GM18868 (cell line): ENCODE measurements around the gene GSG1L.
"Not testable (repeated sequence)": the region's sequence is repeated elsewhere in the genome, so short reads cannot be mapped to it uniquely, and the experiment has no call there.

Source experiments
- ATAC-seq: cut with Tn5 transposase; IDR thresholded peaks from one replicate; pipeline ENCODE4 v1.9.1; 2021; ENCODE audit warnings: mild to moderate bottlenecking, moderate library complexity; ENCODE audit not compliant: unreplicated experiment

Gene GSG1L

DNA sequence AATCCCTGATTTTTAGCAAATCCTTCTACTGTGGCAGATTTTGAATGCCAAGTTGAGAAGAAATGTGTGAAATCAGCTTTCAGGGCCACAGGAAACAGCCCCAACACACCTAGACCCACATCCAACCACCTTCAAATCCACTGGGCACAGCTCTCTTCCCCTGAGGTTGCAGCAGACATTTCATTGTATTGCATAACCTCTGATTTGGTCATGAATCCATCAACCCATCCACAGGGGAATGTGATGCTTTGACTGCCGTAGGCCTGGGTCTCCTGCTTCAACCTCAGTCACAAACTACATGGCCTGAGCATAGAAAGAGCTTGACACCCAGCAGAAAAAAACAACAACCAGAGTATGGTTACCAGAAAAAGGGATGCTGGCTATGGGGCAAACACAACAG, 145.6 kb downstream of the GSG1L start:
- ATAC-seq: no peak

DNA sequence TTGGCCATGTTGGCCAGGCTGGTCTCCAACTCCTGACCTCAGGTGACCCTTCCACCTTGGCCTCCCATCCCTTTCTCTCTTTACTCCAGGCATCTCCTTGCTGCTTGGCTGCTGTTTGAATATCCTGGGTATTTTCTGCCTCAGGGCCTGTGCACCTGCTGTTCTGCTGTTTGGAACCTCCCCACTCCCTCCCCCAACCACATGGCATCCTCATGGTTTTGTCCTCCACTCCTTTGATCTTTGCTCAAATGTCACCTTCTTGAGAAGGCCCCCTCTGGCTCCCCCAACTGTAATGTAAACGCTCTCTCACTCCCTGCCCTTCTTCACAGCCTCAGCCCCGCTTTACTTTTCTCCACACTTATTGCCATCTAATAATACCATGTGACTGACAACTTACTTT, 152.0 kb downstream of the GSG1L start:
- no peak for ATAC-seq

DNA sequence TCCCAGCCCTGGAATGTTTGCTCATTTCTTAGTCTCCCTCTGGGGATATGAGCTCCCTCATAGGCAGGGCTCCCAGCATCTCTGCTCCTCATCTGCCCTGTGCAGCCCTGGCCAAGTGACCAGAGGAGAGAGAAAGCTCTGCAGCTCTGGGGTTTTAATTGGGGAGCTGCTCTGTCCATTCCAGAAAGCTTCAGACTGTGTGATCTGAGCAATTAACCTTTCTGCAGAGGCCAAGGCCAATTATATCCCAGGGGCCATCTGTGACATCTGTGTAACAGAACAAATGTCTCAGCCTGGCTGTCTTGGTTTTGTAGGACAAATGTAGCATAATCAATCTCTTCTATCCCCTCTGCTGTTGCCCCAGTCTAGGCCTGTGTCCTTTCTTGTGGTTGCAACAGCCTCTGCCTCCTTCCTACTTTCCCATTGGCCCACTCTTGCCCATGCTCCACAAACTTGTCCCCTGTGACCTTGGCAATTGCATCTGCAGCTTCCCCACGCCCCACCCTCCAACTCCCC, 156.0 kb downstream of the GSG1L start:
- ATAC-seq: no peak

GRCh38 chr16:27906883-27907282, 156.6 kb downstream of the GSG1L start:
- ATAC-seq: no peak

GRCh38 chr16:27903046-27903655, 160.4 kb downstream of the GSG1L start:
- no peak for ATAC-seq

GRCh38 chr16:27902551-27902950, 161.0 kb downstream of the GSG1L start:
- no peak for ATAC-seq

DNA sequence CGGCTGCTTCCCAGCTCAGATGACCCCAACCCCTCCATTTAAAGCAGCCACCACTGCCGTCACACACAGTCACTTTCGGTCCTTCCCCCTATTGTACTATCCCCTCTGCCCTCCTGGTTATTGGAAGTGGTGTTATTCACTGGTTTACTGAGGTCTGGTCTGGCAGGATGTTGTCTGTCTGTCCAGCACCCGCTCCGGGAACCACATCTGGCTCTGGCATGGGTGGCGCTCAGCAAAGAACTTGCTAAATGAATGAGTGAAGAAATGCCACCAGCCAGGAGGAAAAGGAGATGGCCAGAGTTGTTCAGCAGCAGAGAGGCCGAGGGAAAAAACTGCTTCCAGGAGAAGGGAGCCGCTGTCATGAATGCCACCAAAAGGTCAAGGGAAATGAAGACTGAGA, 161.6 kb downstream of the GSG1L start:
- no peak for ATAC-seq

GRCh38 chr16:27899736-27900135, 163.8 kb downstream of the GSG1L start:
- ATAC-seq: no peak

DNA sequence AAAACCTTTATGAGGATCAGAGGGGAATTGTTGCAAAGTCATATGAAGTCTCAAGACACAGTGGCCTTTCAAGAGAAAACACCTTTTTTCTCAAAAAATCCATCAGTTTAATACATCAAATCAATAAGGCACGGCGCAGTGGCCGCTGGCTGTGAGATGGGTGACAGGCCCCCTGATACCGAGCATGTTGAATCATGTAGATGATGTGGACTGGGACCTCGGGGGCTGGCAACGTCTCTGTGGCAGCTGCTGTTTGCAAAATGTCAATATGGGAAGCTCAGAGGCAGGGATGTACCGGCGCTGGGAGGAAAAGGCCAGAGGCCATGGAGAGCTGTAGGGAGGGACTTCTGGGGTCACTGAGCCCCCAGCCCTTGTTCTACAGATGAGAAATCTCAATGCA, 169.1 kb downstream of the GSG1L start:
- no peak for ATAC-seq

- no peak for ATAC-seq
Observed at GRCh38 chr16:27892879-27893278, 170.6 kb downstream of the GSG1L start.

GRCh38 chr16:27890866-27891265, 172.6 kb downstream of the GSG1L start:
- ATAC-seq: no peak

- ATAC-seq: no peak
Observed at GRCh38 chr16:27890006-27890405, 173.5 kb downstream of the GSG1L start.

- ATAC-seq: no peak
Observed at GRCh38 chr16:27883576-27883975, 179.9 kb downstream of the GSG1L start.

DNA sequence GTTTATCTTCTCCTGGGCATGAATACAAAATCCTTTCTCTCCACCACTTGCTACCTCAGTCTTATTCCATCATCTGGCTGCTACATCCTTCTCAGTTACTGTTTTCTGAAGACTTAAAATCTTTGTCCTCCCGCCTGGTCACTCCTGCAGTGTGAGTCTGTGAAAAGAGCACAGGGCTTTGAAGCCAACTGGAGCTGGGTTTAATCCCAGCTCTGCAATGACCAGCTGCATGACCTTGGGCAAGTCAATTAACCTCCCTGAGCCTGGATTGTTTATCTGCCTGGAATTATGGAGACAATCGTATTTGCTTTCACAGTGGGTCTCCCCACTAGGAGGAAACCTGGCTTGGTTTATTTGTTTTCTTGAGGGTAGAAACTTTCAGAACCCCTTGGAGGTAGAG, 183.2 kb downstream of the GSG1L start:
- ATAC-seq: no peak

GRCh38 chr16:27879601-27880247, 183.8 kb downstream of the GSG1L start:
- no peak for ATAC-seq

- ATAC-seq: not testable (repeated sequence)
Observed at GRCh38 chr16:27872627-27873026, 190.9 kb downstream of the GSG1L start.

DNA sequence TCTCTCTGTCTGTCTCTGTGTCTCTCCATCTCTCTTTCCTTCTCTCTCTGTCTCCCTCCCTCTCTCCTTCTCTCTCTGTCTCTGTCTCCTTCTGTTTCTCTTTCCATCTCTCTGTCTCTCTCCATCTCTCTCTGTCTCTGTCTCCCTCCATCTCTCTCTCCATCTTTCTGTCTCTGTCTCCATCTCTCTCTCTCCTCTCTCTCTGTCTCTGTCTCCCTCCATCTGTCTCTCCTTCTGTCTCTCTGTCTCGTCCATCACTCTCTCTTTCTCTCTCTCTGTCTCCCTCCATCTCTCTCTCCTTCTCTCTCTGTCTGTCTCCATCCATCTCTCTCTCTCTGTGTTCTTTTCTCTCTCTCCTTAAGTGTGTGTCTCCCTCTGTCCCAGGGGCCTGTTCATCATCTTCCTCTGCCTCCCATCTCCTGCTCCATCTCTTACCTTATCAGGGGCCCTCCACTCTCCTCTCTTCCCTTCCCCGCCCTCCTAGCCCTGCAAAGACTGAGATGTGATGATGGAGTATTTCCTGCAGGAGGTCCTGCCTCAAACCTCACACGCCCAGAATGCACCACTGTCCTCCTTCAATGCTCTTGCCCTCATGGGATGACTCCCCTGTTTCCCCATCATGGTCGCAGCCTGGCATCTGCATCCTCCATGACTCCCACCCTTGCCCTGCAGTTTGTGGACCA, 193.3 kb downstream of the GSG1L start:
- ATAC-seq: no peak

- ATAC-seq: no peak
Observed at GRCh38 chr16:27869411-27869810, 194.1 kb downstream of the GSG1L start.

DNA sequence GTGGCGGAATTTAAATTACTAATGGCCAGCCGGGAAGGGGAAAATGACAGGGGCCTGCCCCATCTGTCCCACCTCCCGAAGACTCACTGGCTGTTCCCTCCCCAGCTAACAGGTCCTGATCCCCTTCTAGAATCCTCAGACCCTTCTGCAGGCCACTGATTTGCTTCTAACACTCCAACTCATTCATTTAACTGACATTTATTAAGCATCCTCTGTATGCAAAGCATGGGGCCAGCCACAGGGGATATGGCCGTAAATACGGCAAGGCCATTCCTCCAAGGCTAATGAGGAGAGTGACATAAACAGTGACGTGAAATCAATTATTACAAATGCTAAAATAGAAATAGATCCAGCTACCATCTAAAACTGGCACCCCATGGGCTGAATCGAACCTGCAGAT, 195.3 kb downstream of the GSG1L start:
- ATAC-seq: no peak

GRCh38 chr16:27867122-27868110, 196.1 kb downstream of the GSG1L start:
- ATAC-seq: no peak

GRCh38 chr16:27863377-27863776, 200.1 kb downstream of the GSG1L start:
- ATAC-seq: no peak
